Retina (tissue), 1 donor: ENCODE measurements around the gene SLC17A9.

Source experiments
- DNase-seq: peaks from one replicate; pipeline ENCODE4 v3.0.0-alpha.2; 2016

Gene SLC17A9

GRCh38 chr20:62940875-62941274 lies 11.6 kb upstream of the SLC17A9 start:
- DNase-seq, result no peak

- no peak for DNase-seq
Measured at GRCh38 chr20:62941792-62942191, 10.7 kb upstream of the SLC17A9 start.

GRCh38 chr20:62942456-62942855 lies 10.1 kb upstream of the SLC17A9 start:
- DNase-seq, result no peak

- DNase-seq, result no peak
Measured at GRCh38 chr20:62943396-62943795, 9.1 kb upstream of the SLC17A9 start.

GRCh38 chr20:62944184-62944583 lies 8.3 kb upstream of the SLC17A9 start:
- DNase-seq, result no peak

GRCh38 chr20:62944746-62945145 lies 7.8 kb upstream of the SLC17A9 start:
- DNase-seq, result no peak

- DNase-seq, result no peak
Measured at GRCh38 chr20:62945771-62946339, 6.7 kb upstream of the SLC17A9 start.

GRCh38 chr20:62946918-62947317 lies 5.6 kb upstream of the SLC17A9 start:
- DNase-seq, result no peak

GRCh38 chr20:62947532-62948300 lies 4.8 kb upstream of the SLC17A9 start:
- no peak for DNase-seq

GRCh38 chr20:62949153-62949821 lies 3.2 kb upstream of the SLC17A9 start:
- DNase-seq, result no peak

GRCh38 chr20:62949962-62950361 lies 2.5 kb upstream of the SLC17A9 start:
- peak; percentile 38 for DNase-seq

- DNase-seq, result no peak
Measured at GRCh38 chr20:62950741-62951140, 1.8 kb upstream of the SLC17A9 start.

GRCh38 chr20:62951143-62951895 lies 1.2 kb upstream of the SLC17A9 start:
- no peak for DNase-seq

- no peak for DNase-seq
Measured at GRCh38 chr20:62951896-62952372, 575 bp upstream of the SLC17A9 start.

- no peak for DNase-seq
Measured at GRCh38 chr20:62952968-62953838, 694 bp downstream of the SLC17A9 start.

GRCh38 chr20:62953839-62954703 lies 1.6 kb downstream of the SLC17A9 start:
- peak; percentile 75 for DNase-seq

- no peak for DNase-seq
Measured at GRCh38 chr20:62955519-62956386, 3.2 kb downstream of the SLC17A9 start.

- DNase-seq, result no peak
Measured at GRCh38 chr20:62956387-62957135, 4.1 kb downstream of the SLC17A9 start.
